Retinal pigment epithelial cell (primary cell): ENCODE results near the gene CTTNBP2.

ENCODE experiments used
- DNase-seq: peaks from one replicate; pipeline ENCODE4 v3.0.0-alpha.2; 2010; ENCODE audit warnings: low read depth
- H3K4me3 ChIP-seq: 2 replicates; pipeline ENCODE4 v1.5.1; 2011; ENCODE audit warnings: mild to moderate bottlenecking, low read length, control low read depth, moderate library complexity
- TF ChIP-seq, protein P1 (sequence below): conservative IDR thresholded peaks from 2 replicates; pipeline ENCODE4 v1.5.1; 2011; ENCODE audit warnings: low read depth, low read length, control low read depth, inconsistent platforms

Gene CTTNBP2

DNA sequence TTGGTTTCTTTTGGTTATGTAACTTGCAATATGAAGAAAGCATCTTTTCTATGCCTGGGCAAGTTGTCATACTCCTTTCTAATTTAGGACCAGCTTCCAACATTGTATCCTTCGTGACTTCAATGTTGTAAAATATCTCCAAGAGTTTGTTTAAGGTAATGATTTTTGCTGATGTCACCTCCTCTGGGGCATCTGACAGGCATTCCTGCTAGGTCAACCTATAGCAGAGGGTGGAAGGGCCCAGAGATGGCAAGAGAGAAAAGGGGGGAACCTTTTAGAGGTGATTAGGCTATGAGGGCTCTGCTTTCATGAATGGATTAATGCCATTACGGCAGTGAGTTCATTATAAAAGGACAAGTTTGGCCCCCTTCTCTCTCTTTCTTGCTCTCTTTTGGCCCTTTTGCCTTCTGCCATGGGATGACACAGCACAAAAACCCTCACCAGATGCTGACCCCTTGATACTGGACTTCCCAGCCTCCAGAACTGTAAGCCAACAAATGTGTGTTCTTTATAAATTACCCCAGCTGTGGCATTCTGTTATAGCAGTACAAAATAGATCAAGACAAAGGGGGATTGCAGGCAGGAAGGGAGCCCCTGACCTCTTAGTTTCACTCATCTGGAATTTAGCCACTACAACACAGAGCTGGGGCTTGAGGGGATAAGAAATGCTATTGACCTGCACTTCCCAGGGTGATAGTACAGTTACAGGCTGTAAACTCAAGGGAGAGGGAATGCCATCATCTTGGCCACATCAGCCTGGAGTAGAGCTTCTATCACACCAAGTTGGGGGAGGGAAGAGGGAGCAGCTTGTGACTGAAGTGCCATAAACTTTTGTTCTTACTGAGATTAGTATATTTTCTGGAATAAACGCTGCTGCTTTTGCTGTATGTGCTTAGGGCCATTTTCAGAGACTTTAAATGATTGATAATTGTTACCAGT, 197.5 kb downstream of the CTTNBP2 start:
- TF ChIP-seq, protein P1, sequence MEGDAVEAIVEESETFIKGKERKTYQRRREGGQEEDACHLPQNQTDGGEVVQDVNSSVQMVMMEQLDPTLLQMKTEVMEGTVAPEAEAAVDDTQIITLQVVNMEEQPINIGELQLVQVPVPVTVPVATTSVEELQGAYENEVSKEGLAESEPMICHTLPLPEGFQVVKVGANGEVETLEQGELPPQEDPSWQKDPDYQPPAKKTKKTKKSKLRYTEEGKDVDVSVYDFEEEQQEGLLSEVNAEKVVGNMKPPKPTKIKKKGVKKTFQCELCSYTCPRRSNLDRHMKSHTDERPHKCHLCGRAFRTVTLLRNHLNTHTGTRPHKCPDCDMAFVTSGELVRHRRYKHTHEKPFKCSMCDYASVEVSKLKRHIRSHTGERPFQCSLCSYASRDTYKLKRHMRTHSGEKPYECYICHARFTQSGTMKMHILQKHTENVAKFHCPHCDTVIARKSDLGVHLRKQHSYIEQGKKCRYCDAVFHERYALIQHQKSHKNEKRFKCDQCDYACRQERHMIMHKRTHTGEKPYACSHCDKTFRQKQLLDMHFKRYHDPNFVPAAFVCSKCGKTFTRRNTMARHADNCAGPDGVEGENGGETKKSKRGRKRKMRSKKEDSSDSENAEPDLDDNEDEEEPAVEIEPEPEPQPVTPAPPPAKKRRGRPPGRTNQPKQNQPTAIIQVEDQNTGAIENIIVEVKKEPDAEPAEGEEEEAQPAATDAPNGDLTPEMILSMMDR, result no peak
- DNase-seq, result no peak
- H3K4me3 ChIP-seq, result no peak overlapping the region

- TF ChIP-seq, protein P1, result no peak
- H3K4me3 ChIP-seq, result no peak overlapping the region
- DNase-seq, result no peak
These were observed 198.6 kb downstream of the CTTNBP2 start for GRCh38 chr7:117674617-117675016.

DNA sequence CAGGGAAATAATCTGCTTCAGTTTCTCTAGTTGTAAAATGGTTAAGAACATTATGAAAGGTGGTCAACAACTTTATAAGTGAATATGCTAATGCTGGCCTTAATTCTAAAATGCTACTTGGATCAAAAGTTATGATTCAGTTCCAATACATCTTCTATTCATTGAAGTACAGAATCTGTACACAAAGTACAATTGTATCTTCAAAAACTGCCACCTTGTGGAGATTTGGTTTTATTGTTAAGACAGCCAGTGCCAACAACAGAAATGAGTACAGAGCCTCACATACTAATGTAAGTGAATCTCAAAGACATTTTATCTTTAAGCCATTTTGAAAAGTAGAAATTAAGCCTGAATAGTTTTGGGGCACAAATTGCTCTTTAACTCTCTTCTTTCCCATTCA, 199.4 kb downstream of the CTTNBP2 start:
- no peak for DNase-seq
- H3K4me3 ChIP-seq, result no peak overlapping the region
- TF ChIP-seq, protein P1, result peak; percentile 47

DNA sequence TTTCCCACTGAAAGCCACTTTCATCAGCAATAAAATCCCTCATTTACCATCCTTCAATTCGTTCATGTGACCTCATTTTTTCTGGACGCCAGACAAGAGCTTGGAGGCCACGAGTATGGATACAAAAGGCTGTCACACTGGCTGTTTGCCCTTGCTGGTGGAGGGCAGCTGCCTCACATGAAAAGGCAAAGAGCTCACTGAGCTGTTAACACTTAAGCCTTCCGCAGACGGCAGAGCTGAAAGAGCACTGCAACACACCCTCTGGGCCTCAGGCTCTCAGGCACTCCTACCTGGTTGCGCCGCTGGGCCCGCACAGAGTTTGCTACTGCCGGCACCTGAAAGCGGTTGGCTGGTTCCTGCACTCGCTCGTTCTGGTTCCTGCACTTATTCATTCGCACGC, 199.9 kb downstream of the CTTNBP2 start:
- TF ChIP-seq, protein P1, result no peak
- no peak overlapping the region for H3K4me3 ChIP-seq

DNA sequence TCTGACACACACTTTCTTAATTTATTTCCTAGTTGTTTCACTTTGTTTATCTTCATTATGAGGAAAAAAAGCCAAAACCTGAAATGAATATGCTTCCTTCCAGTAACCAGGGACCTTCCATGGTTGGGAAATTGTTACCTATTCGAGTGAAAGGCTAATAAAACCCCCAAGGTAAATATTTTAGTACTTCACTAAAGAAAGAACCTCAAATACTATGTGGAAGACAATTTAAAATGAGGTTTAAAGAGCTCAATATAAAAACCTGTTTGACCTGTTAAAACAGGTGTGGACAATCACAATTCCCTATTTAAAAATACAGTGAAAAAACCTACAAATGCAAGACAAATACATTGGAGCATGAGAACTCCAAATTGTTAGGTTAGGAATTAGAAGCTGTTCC, 200.8 kb downstream of the CTTNBP2 start:
- no peak for DNase-seq
- TF ChIP-seq, protein P1, result no peak
- no peak overlapping the region for H3K4me3 ChIP-seq

More for the DNA sequence above, 199.9 kb downstream of the CTTNBP2 start:
- DNase-seq, result peak; percentile 64

- no peak for DNase-seq
- TF ChIP-seq, protein P1, result no peak
- H3K4me3 ChIP-seq, result no peak overlapping the region
These were observed 203.4 kb downstream of the CTTNBP2 start for GRCh38 chr7:117669818-117670217.

- TF ChIP-seq, protein P1, result no peak
These were observed 205.8 kb downstream of the CTTNBP2 start for GRCh38 chr7:117667456-117667855.

More at GRCh38 chr7:117667456-117667855, 205.8 kb downstream of the CTTNBP2 start:
- H3K4me3 ChIP-seq, result no peak overlapping the region
- no peak for DNase-seq
